ENCODE results near the gene PPP6R3.

The PPP6R3 gene

DNA sequence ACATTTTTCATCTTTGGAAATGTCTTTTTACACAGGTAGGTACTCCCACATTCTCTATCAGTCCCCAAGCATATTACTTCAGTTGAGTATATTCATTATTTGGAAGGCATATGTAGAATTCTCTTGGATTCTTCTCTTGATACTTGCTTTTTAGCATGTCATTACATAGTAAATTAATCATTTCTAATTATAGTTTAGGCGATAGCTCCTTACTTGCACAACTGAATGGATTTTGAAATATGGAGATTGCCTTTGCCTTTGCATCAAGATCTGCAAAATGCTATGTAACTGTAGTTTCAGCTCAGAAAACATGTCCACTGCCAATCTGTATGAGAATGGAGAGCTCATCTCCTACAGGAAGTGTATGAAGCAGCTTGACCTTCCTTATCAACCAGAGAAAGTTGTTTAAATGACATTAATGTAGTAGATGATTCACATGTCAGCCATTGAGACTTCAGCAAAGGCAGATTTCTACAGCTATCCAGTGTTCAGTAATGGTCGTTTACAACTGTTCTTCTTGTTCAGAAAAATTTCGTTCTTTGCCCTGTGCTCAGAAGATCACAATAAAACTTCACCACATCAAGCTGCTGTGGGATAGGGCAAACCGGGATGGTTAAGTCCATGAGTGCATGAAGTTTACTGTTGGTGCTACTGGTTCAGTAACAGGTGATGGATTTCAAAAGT, 61.6 kb downstream of the PPP6R3 start:
- in situ Hi-C loops (cut with MboI; ENCODE audit: low sequenced_read_pairs) = no loop called here
- Histone ChIP-seq H3K4me3 (no peak overlapping the region), H3K9me3 (no peaks in the 10 kb centered on the region), H3K4me1 (peaks cover 28% of the 10 kb centered on the region), H3K36me3 (replicated peaks) (peaks cover 68% of the 10 kb centered on the region), H3K27me3 (ENCODE audit: low read depth) (no peaks in the 10 kb centered on the region)
- no peak for DNase-seq (ENCODE audit: low spot score in 2 of 2)

DNA sequence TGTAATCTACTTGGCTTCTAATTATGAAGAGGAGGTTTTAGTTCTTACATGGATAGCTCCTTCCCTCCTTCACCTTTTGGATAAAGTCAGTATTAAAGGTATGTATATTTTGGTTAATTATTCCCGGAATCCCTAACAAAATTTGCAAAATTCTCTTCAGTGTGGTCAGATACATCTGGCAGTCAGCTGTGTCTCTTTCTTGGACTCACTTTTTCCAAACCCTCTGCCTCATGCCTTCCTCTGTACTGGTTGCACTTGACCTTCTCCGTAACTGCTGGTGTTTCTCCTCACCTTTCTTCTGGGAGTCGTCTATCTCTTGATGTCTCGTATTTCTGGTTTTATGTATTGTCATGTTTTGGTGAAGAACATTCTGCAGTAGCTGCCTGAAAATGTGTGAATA, 62.5 kb downstream of the PPP6R3 start:
- H3K4me1 ChIP-seq = peaks cover 21% of the 10 kb centered on the region
- H3K36me3 ChIP-seq (replicated peaks) = peaks cover 68% of the 10 kb centered on the region
- DNase-seq (ENCODE audit: low spot score in 2 of 2) = no peak
- H3K27me3 ChIP-seq (ENCODE audit: low read depth) = no peaks in the 10 kb centered on the region
- in situ Hi-C loops (cut with MboI; ENCODE audit: low sequenced_read_pairs) = no loop called here
- H3K4me3 ChIP-seq = no peak overlapping the region
- H3K9me3 ChIP-seq = no peaks in the 10 kb centered on the region

DNA sequence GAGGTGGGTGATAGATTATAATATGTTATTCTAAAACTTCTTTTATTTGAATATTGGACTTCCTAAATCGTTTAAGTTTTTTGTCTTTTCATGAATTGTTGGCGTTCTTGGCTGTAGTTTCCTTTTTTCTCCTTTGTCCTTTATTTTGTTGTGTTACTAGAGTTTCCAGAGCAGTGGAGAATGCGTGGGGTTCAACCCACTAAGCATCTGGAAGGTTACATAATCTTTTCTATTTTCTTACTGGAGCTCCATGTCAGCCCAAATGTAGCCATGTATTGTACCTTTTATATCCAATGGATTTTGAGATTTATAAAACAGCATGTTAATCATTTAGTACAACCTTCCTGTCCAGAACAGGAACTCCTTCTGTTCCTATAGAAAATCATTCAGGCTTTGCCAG, 63.2 kb downstream of the PPP6R3 start:
- Histone ChIP-seq H3K4me1 (peaks cover 14% of the 10 kb centered on the region), H3K9me3 (no peaks in the 10 kb centered on the region), H3K36me3 (replicated peaks) (peaks cover 72% of the 10 kb centered on the region), H3K27me3 (ENCODE audit: low read depth) (no peaks in the 10 kb centered on the region), H3K4me3 (no peak overlapping the region)
- DNase-seq (ENCODE audit: low spot score in 2 of 2) = no peak
- in situ Hi-C loops (cut with MboI; ENCODE audit: low sequenced_read_pairs) = no loop called here

GRCh38 chr11:68524213-68524612, 63.7 kb downstream of the PPP6R3 start:
- H3K9me3 ChIP-seq = no peaks in the 10 kb centered on the region
- H3K27me3 ChIP-seq (ENCODE audit: low read depth) = no peaks in the 10 kb centered on the region
- in situ Hi-C loops (cut with MboI; ENCODE audit: low sequenced_read_pairs) = no loop called here
- DNase-seq (ENCODE audit: low spot score in 2 of 2) = no peak
- peaks cover 76% of the 10 kb centered on the region for H3K36me3 ChIP-seq (replicated peaks)
- peaks cover 11% of the 10 kb centered on the region for H3K4me1 ChIP-seq
- no peak overlapping the region for H3K4me3 ChIP-seq

GRCh38 chr11:68524681-68525080, 64.1 kb downstream of the PPP6R3 start:
- no peak for DNase-seq (ENCODE audit: low spot score in 2 of 2)
- Histone ChIP-seq H3K36me3 (replicated peaks) (peaks cover 73% of the 10 kb centered on the region), H3K9me3 (no peaks in the 10 kb centered on the region), H3K4me3 (no peak overlapping the region), H3K27me3 (ENCODE audit: low read depth) (no peaks in the 10 kb centered on the region), H3K4me1 (peaks cover 11% of the 10 kb centered on the region; the same call in 1 of the 2 replicates)
- in situ Hi-C loops (cut with MboI; ENCODE audit: low sequenced_read_pairs) = no loop called here

DNA sequence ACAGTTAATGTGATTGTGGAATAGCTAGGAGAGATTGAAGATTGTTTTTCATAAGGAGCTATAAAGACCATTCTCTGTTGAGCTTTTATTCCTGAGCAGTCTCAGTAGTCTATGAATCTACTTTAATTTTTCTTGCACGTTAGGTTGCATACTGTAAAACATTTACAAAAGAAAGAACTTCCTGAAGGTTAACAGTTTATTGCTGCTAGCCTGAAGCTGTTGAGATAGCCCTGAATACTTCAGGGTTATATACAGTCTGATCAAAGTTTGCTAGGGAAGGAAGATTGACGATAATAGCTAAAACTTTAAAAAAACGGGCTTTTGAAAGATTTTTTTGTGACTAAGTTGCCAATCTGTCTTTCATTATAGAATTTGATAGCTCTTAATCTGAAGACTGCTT, 64.8 kb downstream of the PPP6R3 start:
- Histone ChIP-seq H3K27me3 (ENCODE audit: low read depth) (no peaks in the 10 kb centered on the region), H3K9me3 (no peaks in the 10 kb centered on the region), H3K4me3 (no peak overlapping the region), H3K4me1 (peaks cover 11% of the 10 kb centered on the region; the same call in 1 of the 2 replicates), H3K36me3 (replicated peaks) (peaks cover 69% of the 10 kb centered on the region)
- DNase-seq (ENCODE audit: low spot score in 2 of 2) = peak in 1 of 2 experiments; percentile 20
- in situ Hi-C loops (cut with MboI; ENCODE audit: low sequenced_read_pairs) = no loop called here

DNA sequence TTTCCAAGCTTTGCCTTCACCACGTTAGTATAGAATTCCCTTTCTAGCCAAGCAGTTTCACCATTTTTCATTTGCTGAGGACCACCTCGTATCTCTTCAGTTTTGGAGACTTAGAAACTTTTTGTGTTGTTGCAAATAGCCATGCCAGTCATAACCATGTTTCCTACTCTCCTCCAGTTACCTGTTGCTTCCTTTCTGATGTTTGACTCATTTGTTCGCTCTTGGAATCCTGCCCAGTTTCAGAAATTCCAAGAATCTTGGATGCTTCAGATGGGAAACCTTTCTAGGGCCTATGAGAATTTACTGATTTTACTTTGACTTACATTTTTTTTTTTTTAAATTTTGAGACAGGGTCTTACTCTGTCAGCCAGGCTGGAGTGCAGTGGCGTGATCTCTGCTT, 65.4 kb downstream of the PPP6R3 start:
- in situ Hi-C loops (cut with MboI; ENCODE audit: low sequenced_read_pairs) = no loop called here
- no peak for DNase-seq (ENCODE audit: low spot score in 2 of 2)
- H3K27me3 ChIP-seq (ENCODE audit: low read depth) = no peaks in the 10 kb centered on the region
- H3K4me3 ChIP-seq = no peak overlapping the region
- H3K36me3 ChIP-seq (replicated peaks) = peaks cover 69% of the 10 kb centered on the region
- no peaks in the 10 kb centered on the region for H3K9me3 ChIP-seq
- H3K4me1 ChIP-seq = peaks cover 11% of the 10 kb centered on the region; the same call in 1 of the 2 replicates

DNA sequence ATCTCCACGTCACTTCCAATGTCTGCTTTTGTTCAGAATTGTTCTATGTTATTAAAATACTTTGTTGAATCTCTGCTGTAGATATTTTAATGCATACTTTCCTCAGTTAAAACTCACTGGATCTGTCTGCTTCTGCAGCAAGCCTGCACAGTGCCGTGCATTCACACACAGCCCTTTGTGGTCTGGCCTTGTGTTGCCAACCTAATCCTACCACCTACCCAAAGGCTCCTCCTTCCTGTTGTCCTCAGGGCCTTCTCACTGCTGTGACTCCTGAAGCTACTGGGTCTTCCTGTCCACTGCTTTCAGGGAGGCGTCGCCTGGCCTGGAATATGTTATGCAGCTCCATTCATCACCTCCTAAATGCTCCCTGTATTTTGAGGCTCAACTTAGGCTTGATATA, 67.0 kb downstream of the PPP6R3 start:
- in situ Hi-C loops (cut with MboI; ENCODE audit: low sequenced_read_pairs) = no loop called here
- Histone ChIP-seq H3K4me3 (no peak overlapping the region), H3K36me3 (replicated peaks) (peaks cover 60% of the 10 kb centered on the region)

GRCh38 chr11:68528630-68529029, 68.1 kb downstream of the PPP6R3 start:
- DNase-seq (ENCODE audit: low spot score in 2 of 2) = no peak
- Histone ChIP-seq H3K4me1 (peaks cover 11% of the 10 kb centered on the region; the same call in 1 of the 2 replicates), H3K9me3 (no peaks in the 10 kb centered on the region), H3K36me3 (replicated peaks) (peaks cover 56% of the 10 kb centered on the region), H3K27me3 (ENCODE audit: low read depth) (no peaks in the 10 kb centered on the region), H3K4me3 (no peak overlapping the region)
- in situ Hi-C loops (cut with MboI; ENCODE audit: low sequenced_read_pairs) = no loop called here

More for the DNA sequence above, 67.0 kb downstream of the PPP6R3 start:
- H3K27me3 ChIP-seq (ENCODE audit: low read depth) = no peaks in the 10 kb centered on the region
- peaks cover 11% of the 10 kb centered on the region; the same call in 1 of the 2 replicates for H3K4me1 ChIP-seq
- no peak for DNase-seq (ENCODE audit: low spot score in 2 of 2)
- no peaks in the 10 kb centered on the region for H3K9me3 ChIP-seq

DNA sequence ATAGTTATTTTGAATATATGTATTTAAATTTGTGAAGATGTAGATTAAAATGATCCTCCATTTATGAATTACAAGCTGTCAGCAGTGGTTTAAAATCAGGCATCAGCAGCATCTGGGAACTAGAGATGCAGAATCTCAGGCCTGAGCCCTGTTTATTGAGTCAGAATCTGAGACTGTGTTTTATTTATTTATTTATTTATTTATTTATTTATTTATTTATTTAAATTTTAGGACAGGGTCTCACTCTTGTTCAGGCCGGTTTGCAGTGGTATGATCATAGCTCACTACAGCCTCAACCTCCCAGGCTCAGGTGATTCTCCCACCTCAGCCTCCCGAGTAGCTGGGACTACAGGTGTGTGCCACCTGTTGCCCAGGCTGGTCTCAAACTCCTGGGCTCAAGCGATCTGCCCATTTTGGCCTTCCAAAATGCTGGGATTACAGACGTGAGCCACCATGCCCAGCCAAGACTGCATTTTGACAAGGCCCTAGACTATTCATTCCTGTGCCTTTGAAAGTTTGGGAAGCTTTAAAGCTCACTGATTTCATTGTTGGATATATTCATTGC, 70.7 kb downstream of the PPP6R3 start:
- Histone ChIP-seq H3K27me3 (ENCODE audit: low read depth) (no peaks in the 10 kb centered on the region), H3K36me3 (replicated peaks) (peaks cover 39% of the 10 kb centered on the region), H3K4me1 (no peaks in the 10 kb centered on the region), H3K9me3 (no peaks in the 10 kb centered on the region), H3K4me3 (no peak overlapping the region)
- DNase-seq (ENCODE audit: low spot score in 2 of 2) = no peak
- in situ Hi-C loops (cut with MboI; ENCODE audit: low sequenced_read_pairs) = no loop called here

DNA sequence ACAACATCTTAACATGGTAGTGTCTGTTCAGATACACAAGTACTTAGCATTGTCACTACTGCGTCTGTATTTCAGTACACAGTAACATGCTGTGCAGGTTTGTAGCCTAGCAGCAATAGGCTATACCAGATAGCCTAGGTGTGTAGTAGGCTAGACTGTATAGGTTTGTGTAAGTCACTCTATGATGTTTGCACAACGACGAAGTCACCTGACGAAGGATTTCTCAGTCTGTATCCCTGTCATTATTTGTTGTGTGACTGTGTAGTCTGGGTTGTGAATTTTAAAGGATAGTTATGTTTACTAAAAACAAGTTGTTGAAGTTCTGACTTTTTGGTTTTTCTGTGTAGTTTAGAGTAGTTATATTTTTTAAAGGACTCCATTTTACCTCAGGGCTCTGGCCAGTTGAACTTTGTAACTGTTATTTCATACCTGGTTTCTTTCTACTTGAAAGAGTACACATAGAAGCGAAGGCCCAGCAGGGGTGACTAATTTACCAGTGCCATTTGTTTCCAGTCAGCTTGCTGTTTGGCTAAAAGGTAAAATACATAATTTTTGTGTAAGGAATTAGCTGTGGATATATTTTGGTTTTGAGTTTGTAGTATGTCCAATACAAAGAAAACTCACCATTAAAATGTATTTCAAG, 72.3 kb downstream of the PPP6R3 start:
- Histone ChIP-seq H3K36me3 (replicated peaks) (peaks cover 38% of the 10 kb centered on the region), H3K9me3 (no peaks in the 10 kb centered on the region), H3K27me3 (ENCODE audit: low read depth) (no peaks in the 10 kb centered on the region), H3K4me3 (no peak overlapping the region), H3K4me1 (no peaks in the 10 kb centered on the region)
- DNase-seq (ENCODE audit: low spot score in 2 of 2) = no peak
- in situ Hi-C loops (cut with MboI; ENCODE audit: low sequenced_read_pairs) = no loop called here

DNA sequence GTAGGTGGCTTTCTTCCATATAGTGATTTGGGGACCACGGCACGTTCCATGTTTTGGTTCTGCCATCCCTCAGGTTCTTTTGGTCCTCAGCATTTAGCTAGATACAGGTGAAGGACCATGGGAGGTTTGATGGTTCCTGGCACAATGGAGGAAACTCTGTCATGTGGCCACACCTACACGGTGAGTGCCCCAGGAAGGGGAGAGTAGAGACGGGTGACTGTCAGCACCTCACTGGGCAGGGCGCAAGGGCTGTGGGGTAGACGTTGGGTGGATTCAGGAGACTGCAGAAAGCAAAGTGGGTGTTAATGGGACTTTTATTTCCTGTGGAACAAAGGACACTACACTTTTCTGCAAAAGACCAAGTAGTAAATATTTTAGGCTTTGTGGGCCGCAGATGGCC, 73.4 kb downstream of the PPP6R3 start:
- H3K4me3 ChIP-seq = no peak overlapping the region
- in situ Hi-C loops (cut with MboI; ENCODE audit: low sequenced_read_pairs) = no loop called here
- DNase-seq (ENCODE audit: low spot score in 2 of 2) = no peak
- peaks cover 43% of the 10 kb centered on the region for H3K36me3 ChIP-seq (replicated peaks)
- H3K4me1 ChIP-seq = no peaks in the 10 kb centered on the region
- no peaks in the 10 kb centered on the region for H3K27me3 ChIP-seq (ENCODE audit: low read depth)
- H3K9me3 ChIP-seq = no peaks in the 10 kb centered on the region

GRCh38 chr11:68535098-68535497, 74.5 kb downstream of the PPP6R3 start:
- Histone ChIP-seq H3K4me3 (no peak overlapping the region), H3K27me3 (ENCODE audit: low read depth) (no peaks in the 10 kb centered on the region), H3K9me3 (no peaks in the 10 kb centered on the region), H3K36me3 (replicated peaks) (peaks cover 49% of the 10 kb centered on the region), H3K4me1 (no peaks in the 10 kb centered on the region)
- no peak for DNase-seq (ENCODE audit: low spot score in 2 of 2)
- in situ Hi-C loops (cut with MboI; ENCODE audit: low sequenced_read_pairs) = no loop called here

DNA sequence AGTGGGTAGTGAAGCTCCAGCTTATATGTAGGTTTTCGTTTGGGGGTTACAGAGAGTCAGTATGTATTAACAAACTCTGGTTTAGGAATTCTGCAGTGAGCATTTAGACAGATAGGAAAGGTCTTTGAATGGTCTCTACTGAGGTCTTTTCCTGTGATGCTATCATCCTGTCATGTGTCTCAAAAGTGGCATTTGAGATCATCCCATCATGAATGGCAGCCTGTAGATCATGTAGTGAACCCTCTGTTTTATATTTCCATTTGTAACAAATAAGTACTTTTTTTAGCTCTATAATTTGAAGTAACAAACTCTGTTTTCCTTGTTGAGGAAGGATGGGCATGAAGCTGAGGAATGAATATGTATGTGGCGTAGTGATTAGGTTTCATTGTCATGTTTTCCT, 76.2 kb downstream of the PPP6R3 start:
- in situ Hi-C loops (cut with MboI; ENCODE audit: low sequenced_read_pairs) = no loop called here
- Histone ChIP-seq H3K4me1 (no peaks in the 10 kb centered on the region), H3K27me3 (ENCODE audit: low read depth) (no peaks in the 10 kb centered on the region), H3K4me3 (no peak overlapping the region), H3K36me3 (replicated peaks) (peaks cover 45% of the 10 kb centered on the region), H3K9me3 (no peaks in the 10 kb centered on the region)
- DNase-seq (ENCODE audit: low spot score in 2 of 2) = no peak
